Kidney tubule cell (primary cell): ENCODE data around the gene PRM2.
A peak's percentile ranks its signal among the peaks of the same experiment; 100 is the strongest.

Experiments
- DNase-seq: peaks from one replicate; pipeline ENCODE4 v3.0.0-alpha.2; 2018; ENCODE audit warnings: low spot score

PRM2 gene

GRCh38 chr16:11260596-11260966 is 15.7 kb downstream of the PRM2 start:
- DNase-seq, result no peak

DNA sequence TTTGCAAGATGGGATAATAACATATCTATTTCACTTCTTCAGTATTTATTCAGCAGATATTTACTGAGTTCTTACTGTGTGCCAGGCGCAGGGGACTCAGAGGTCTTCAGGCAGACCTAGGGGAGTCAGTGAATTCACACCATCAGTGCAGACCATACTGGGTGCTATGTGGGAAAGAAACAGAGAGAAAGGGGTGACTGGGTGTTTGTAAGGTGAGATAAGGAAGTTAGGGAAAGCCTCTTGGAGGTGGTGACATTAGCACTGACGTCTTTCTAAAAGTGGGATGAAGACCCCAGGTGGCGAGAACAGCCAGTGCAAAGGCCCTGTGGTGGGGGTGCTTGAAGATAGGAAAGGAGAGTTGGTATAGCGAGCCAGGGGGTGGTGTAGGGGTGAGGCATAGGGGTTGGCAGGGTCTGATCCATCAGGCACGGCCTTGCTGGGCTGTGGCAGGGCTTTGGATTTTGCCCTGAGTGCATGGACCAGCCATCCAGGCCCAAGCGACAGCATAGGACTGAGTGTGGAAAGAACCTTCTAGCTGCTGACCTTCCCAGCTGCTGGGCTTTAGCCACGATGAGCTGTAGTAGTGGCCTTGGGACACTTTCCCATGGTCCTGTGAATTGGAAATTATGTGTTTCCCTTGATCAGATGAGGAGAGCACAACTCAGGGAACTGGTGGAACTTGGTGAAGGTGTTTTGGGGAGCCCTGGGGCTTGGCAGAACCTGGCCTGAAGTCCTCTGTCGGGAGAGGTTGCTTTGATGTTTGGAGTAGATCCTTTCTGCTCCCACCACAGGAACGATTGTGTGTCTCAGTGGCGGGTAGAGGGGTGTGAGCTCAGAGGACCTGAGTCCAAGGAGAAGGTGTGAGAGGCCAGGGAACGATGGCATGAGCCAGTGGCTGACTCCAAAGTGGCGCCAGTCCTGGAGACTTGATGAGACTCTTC is 16.4 kb downstream of the PRM2 start:
- no peak for DNase-seq

- peak; percentile 20 for DNase-seq
Measured at GRCh38 chr16:11258553-11259492, 17.5 kb downstream of the PRM2 start.

- DNase-seq, result peak; percentile 80
Measured at GRCh38 chr16:11257131-11257938, 18.9 kb downstream of the PRM2 start.

DNA sequence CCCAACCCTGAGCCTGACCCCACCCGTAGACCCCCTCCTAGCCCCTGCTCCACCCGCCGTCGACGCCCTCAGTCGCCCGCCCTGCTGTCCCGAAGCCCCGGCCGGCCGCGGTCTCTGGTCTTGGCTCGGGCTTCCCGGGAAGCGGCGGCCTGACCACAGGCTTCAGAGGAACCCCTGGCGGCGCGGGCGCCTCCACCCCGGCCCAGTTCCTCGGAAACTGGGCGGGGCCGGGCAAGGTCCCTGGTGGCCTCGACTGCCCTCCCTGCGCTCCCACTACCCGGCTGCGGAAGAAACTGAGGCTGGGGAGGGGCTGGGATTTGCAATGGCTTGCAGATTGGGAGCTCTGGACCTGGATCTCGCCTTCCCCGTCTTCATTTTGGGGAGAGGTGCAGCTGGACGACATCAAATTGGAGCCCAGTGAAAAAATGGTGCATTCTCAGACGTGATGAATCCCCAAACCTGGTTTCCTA is 19.6 kb downstream of the PRM2 start:
- DNase-seq, result peak; percentile 56

- peak; percentile 88 for DNase-seq
Measured at GRCh38 chr16:11255737-11256660, 20.3 kb downstream of the PRM2 start, which contains the start of gene SOCS1. TSS of gene SOCS1 (minus strand) at chr16:11256204. CDS start at chr16:11255478, 726 bp downstream.

DNA sequence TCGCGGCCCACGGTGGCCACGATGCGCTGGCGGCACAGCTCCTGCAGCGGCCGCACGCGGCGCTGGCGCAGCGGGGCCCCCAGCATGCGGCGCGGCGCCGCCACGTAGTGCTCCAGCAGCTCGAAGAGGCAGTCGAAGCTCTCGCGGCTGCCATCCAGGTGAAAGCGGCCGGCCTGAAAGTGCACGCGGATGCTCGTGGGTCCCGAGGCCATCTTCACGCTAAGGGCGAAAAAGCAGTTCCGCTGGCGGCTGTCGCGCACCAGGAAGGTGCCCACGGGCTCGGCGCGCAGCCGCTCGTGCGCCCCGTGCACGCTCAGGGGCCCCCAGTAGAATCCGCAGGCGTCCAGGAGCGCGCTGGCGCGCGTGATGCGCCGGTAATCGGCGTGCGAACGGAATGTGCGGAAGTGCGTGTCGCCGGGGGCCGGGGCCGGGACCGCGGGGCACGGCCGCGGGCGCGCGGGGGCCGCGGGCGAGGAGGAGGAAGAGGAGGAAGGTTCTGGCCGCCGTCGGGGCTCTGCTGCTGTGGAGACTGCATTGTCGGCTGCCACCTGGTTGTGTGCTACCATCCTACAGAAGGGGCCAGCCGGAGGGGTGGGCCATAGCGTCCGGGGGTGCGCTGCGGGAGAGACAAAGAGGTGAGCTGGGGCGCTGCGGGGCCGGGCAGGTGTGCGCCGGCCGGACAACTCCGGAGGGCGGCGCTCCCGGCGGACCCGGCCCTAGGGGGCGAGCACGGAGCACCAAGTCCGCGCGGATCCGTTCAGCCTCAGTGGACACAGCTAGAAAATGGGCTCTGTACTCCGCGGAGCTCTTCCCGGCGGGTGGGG is 21.2 kb downstream of the PRM2 start:
- DNase-seq, result peak; percentile 53

- no peak for DNase-seq
Measured at GRCh38 chr16:11253995-11254912, 22.0 kb downstream of the PRM2 start.

- DNase-seq, result no peak
Measured at GRCh38 chr16:11253009-11253994, 23.0 kb downstream of the PRM2 start.

DNA sequence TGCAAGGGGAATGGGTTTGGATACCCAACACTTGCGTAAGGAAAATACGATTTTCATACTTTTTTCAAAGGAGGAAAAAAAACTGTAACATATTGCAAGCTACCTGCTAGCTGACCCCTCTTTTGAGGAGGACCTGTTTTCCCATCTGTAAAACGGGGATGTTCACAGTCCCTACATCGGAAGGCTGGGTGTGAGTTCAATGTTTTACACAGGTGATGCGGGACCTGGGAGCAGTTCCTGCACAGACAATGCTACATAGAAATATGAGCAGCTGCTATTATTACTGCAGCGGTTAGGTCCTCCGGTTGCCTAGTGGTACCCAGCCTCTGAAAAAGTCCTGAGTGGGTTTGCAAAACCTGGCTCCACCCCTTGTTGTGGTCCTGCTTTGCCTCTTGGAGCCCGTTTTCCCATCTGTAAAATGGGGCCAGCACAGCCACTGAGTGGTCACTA is 23.8 kb downstream of the PRM2 start:
- no peak for DNase-seq

- DNase-seq, result peak; percentile 45
Measured at GRCh38 chr16:11251525-11252481, 24.5 kb downstream of the PRM2 start.

DNA sequence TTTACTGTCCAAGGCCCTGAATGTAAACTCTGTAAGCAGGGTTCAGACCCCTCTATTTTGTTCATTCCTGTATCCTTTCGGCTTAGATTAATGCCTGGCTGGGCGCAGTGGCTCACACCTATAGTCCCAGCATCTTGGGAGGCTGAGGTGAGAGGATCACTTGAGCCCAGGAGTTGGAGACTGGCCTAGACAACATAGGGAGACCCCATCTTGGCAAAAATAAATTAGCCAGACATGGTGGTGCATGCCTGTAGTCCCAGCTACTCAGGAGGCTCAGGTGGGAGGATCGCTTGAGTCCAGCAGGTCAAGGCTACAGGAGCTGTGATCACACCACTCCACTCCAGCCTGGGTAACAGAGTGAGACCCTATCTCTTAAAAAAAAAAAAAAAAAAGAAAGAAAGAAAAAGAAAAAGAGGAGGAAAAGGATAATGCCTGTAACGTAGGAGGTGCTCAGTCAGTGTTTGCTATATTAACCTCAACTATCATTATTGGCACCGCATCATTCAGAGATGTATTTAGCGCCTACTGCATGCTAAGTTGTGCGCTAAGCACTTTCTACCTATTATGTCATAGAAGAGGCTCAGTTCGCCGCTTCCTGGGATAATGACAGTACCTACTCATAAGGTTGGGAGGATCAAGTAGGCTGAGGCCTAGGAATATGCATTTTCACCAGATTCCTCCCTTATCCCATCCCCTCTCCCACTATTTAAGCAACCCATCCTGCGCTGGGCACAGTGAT is 25.3 kb downstream of the PRM2 start:
- no peak for DNase-seq

DNA sequence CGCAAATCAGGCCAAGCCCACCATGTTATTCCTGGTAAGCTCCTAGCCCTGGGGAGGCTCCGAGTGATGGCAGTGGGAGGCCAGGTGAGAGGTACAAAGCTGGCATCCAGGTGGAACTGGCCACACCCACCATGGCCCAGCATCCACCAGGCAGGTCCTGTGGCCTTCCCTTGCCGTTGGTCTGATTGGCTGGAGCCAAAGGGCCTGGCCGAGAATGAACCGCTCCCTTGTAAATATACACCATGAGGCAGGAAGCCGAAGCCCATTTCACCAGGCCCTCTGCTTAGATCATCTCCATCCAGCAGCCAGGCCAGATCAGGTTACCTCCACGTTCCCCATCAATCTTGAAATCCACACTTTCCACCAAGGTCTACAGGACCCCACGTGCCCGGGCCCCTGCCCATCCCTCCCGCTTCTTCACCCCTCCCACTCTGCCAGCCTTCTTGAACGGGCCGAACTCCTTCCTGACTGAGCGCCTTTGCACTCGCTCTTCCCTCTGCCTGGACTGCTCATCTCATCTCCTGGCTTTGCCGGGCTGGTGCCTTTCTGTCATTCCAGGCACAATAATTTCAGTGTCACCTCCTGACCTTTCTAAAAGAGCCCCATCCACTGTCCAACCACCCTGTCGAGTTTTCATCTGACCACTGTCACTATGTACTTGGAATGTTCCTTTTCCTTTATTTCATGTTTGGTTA is 26.0 kb downstream of the PRM2 start:
- DNase-seq, result peak; percentile 30

GRCh38 chr16:11249233-11250061 is 26.8 kb downstream of the PRM2 start:
- no peak for DNase-seq
